H1 (cell line): Measurements from ENCODE around the gene MYCBPAP. TPM values are rescaled to one million over a fixed set of nuclear protein-coding genes. Genes with fewer than 3 reads are reported as not detected.

ENCODE experiments used
- BACH1 ChIP-seq: IDR thresholded peaks from 2 replicates; pipeline ENCODE4 v1.6.1; 2012; ENCODE audit warnings: low read length, improper control_type of control experiment
- polyA plus RNA-seq, 7 experiments: library from polyadenylated mRNA; depleted of rRNA in 3 of 7; stranded (reverse) in 5 of 7; unstranded in 2 of 7; fragments of >200 nt in 5 of 7; fragments of 200-250 nt in 2 of 7; gene quantifications; 1 replicate in 5 of 7; 2 replicates in 1 of 7; 4 replicates in 1 of 7; pipeline versions ENCODE4 v1.2.1 to v1.2.3, GENCODE V29; 2011 to 2013; ENCODE audit warnings: missing spikeins in 2 of 7, mixed read lengths in 2 of 7
- total RNA-seq: library from RNA; stranded (reverse); fragmentation: NEBNext Ultra II Directional; extraction: Animal tissue kit (Norgen Biotek cat#: 25700); gene quantifications from 2 replicates; pipeline ENCODE4 v1.2.1, GENCODE V29; 2021
- TF ChIP-seq, protein P1 (sequence below): fragments of 300-600 bp; sonication (generic); IDR thresholded peaks from 2 replicates; pipeline ENCODE4 v1.7.1; 2012; ENCODE audit warnings: low read length, moderate library complexity, mild to moderate bottlenecking, inconsistent platforms; ENCODE audit not compliant: insufficient replicate concordance

Gene MYCBPAP
- total and polyA plus RNA-seq, 2 of the 8 experiments (the other 6 are each of a cell fraction or from before 2014, with no cell fraction given) = 0.89 to 3.3 TPM

DNA sequence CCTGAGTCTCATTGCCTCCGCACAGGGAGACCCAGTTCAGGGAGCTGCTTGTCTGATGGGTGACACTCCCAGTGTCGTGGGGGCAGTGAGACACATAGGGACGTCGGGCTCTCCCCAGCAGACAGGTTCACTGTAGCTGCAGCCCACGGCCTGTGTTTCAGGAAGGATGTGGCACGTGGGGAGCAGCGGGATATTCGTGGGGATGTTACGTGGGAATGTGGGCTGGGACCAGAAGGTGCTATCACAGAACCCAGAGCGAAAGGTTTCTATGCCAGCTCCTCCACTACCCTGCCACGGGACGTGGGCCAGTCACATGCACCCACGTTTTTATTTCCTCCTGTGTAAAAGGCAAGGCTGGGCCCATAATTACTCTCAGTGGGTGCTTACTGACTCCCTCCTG is 68.6 kb downstream of the MYCBPAP start (continued):
- TF ChIP-seq, protein P1, sequence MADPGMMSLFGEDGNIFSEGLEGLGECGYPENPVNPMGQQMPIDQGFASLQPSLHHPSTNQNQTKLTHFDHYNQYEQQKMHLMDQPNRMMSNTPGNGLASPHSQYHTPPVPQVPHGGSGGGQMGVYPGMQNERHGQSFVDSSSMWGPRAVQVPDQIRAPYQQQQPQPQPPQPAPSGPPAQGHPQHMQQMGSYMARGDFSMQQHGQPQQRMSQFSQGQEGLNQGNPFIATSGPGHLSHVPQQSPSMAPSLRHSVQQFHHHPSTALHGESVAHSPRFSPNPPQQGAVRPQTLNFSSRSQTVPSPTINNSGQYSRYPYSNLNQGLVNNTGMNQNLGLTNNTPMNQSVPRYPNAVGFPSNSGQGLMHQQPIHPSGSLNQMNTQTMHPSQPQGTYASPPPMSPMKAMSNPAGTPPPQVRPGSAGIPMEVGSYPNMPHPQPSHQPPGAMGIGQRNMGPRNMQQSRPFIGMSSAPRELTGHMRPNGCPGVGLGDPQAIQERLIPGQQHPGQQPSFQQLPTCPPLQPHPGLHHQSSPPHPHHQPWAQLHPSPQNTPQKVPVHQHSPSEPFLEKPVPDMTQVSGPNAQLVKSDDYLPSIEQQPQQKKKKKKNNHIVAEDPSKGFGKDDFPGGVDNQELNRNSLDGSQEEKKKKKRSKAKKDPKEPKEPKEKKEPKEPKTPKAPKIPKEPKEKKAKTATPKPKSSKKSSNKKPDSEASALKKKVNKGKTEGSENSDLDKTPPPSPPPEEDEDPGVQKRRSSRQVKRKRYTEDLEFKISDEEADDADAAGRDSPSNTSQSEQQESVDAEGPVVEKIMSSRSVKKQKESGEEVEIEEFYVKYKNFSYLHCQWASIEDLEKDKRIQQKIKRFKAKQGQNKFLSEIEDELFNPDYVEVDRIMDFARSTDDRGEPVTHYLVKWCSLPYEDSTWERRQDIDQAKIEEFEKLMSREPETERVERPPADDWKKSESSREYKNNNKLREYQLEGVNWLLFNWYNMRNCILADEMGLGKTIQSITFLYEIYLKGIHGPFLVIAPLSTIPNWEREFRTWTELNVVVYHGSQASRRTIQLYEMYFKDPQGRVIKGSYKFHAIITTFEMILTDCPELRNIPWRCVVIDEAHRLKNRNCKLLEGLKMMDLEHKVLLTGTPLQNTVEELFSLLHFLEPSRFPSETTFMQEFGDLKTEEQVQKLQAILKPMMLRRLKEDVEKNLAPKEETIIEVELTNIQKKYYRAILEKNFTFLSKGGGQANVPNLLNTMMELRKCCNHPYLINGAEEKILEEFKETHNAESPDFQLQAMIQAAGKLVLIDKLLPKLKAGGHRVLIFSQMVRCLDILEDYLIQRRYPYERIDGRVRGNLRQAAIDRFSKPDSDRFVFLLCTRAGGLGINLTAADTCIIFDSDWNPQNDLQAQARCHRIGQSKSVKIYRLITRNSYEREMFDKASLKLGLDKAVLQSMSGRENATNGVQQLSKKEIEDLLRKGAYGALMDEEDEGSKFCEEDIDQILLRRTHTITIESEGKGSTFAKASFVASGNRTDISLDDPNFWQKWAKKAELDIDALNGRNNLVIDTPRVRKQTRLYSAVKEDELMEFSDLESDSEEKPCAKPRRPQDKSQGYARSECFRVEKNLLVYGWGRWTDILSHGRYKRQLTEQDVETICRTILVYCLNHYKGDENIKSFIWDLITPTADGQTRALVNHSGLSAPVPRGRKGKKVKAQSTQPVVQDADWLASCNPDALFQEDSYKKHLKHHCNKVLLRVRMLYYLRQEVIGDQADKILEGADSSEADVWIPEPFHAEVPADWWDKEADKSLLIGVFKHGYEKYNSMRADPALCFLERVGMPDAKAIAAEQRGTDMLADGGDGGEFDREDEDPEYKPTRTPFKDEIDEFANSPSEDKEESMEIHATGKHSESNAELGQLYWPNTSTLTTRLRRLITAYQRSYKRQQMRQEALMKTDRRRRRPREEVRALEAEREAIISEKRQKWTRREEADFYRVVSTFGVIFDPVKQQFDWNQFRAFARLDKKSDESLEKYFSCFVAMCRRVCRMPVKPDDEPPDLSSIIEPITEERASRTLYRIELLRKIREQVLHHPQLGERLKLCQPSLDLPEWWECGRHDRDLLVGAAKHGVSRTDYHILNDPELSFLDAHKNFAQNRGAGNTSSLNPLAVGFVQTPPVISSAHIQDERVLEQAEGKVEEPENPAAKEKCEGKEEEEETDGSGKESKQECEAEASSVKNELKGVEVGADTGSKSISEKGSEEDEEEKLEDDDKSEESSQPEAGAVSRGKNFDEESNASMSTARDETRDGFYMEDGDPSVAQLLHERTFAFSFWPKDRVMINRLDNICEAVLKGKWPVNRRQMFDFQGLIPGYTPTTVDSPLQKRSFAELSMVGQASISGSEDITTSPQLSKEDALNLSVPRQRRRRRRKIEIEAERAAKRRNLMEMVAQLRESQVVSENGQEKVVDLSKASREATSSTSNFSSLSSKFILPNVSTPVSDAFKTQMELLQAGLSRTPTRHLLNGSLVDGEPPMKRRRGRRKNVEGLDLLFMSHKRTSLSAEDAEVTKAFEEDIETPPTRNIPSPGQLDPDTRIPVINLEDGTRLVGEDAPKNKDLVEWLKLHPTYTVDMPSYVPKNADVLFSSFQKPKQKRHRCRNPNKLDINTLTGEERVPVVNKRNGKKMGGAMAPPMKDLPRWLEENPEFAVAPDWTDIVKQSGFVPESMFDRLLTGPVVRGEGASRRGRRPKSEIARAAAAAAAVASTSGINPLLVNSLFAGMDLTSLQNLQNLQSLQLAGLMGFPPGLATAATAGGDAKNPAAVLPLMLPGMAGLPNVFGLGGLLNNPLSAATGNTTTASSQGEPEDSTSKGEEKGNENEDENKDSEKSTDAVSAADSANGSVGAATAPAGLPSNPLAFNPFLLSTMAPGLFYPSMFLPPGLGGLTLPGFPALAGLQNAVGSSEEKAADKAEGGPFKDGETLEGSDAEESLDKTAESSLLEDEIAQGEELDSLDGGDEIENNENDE = no peak
- TF ChIP-seq BACH1 = no peak
